Activated CD8-positive, alpha-beta T cell treated with anti-CD3 and anti-CD28 coated beads for 36 hours (primary cell): Measurements from ENCODE around the gene IFNA13. TPM values are rescaled to one million over a fixed set of nuclear protein-coding genes. Genes with fewer than 3 reads are reported as not detected.
A peak's percentile ranks its signal among the peaks of the same experiment; 100 is the strongest.

Source experiments
- ATAC-seq: fragments of 200-7000 bp; cut with Tn5 transposase; one replicate; pipeline ENCODE4 v1.10.0; 2021; ENCODE audit warnings: mild to moderate bottlenecking, moderate library complexity
- CTCF ChIA-PET: fragments of 350-600 bp; sonication (Branson Sonifier 250); formaldehyde crosslinking; loops from one replicate; lab custom pipeline; 2021; ENCODE audit warnings: antibody characterized with exemption; lab: Charles Lee
- POLR2A ChIA-PET: fragments of 350-600 bp; sonication (Branson Sonifier 250); formaldehyde crosslinking; loops from one replicate; lab custom pipeline; 2021; ENCODE audit warnings: antibody characterized with exemption; lab: Charles Lee
- DNase-seq: peaks from one replicate; pipeline ENCODE4 v3.0.0-alpha.2; 2020
- H3K27ac Mint-ChIP-seq: one replicate; pipeline ENCODE4 v1.8.0; 2021; ENCODE audit warnings: mild to moderate bottlenecking, mixed read lengths
- H3K27me3 Mint-ChIP-seq: one replicate; pipeline ENCODE4 v1.8.0; 2021; ENCODE audit warnings: mixed read lengths
- H3K36me3 Mint-ChIP-seq: one replicate; pipeline ENCODE4 v1.8.0; 2021; ENCODE audit warnings: low read depth, mixed read lengths
- H3K4me1 Mint-ChIP-seq: one replicate; pipeline ENCODE4 v1.8.0; 2021; ENCODE audit warnings: low read depth, mixed read lengths
- H3K4me3 Mint-ChIP-seq: one replicate; pipeline ENCODE4 v1.8.0; 2021; ENCODE audit warnings: mild to moderate bottlenecking, moderate library complexity, mixed read lengths
- H3K9me3 Mint-ChIP-seq: one replicate; pipeline ENCODE4 v1.8.0; 2021; ENCODE audit warnings: mixed read lengths
- CTCF ChIP-seq: fragments of 200-600 bp; IDR thresholded peaks from one replicate; pipeline ENCODE4 v1.8.0; 2022; ENCODE audit warnings: antibody characterized with exemption, mild to moderate bottlenecking
- intact Hi-C: fragments of 100-400 bp; cut with micrococcal nuclease; formaldehyde crosslinking; loops from one replicate; pipeline ENCODE4 v1.10.0; 2022
- total RNA-seq, 2 experiments: library from RNA; stranded (reverse); gene quantifications; one replicate each; pipeline ENCODE4 v1.2.3, GENCODE V29; 2021

The IFNA13 gene
- total RNA-seq, 2 experiments from 2014 or later: not detected

GRCh38 chr9:21331676-21332402 lies 36.0 kb downstream of the IFNA13 start:
- DNase-seq (no peak), ATAC-seq (no peak)
- Mint-ChIP-seq H3K27ac (no peak overlapping the region), H3K36me3 (peaks cover 25% of the 10 kb centered on the region), H3K9me3 (peaks cover 2% of the 10 kb centered on the region), H3K4me3 (peak overlapping the region; percentile 89), H3K4me1 (peaks cover 66% of the 10 kb centered on the region), H3K27me3 (no peaks in the 10 kb centered on the region)
- TF ChIP-seq CTCF: no peak
- ChIA-PET CTCF (interaction anchor here (1.0 to 8.2 kb wide), 8 partner anchors 10 to 96 kb away, joined by 3 to 150 read pairs (median 4); no protein-coding TSS in a partner anchor), POLR2A (no interaction called here)
- intact Hi-C loops: no loop called here

GRCh38 chr9:21326526-21327139 lies 41.2 kb downstream of the IFNA13 start:
- DNase-seq (no peak), ATAC-seq (peak; percentile 79)
- ChIA-PET POLR2A (interaction anchor here (0.6 to 0.7 kb wide), 2 partner anchors 108 to 641 kb away, joined by 3 read pairs; no protein-coding TSS in a partner anchor), CTCF (interaction anchor here (0.6 to 5.3 kb wide), 46 partner anchors 8 to 462 kb away, joined by 3 to 89 read pairs (median 4); partner anchors contain the start of genes IFNA1, IFNA6 and KLHL9)
- Mint-ChIP-seq H3K27ac (no peak overlapping the region), H3K9me3 (no peaks in the 10 kb centered on the region), H3K4me3 (no peak overlapping the region), H3K4me1 (peaks cover 42% of the 10 kb centered on the region), H3K36me3 (peaks cover 23% of the 10 kb centered on the region), H3K27me3 (no peaks in the 10 kb centered on the region)
- intact Hi-C loops: loop anchor here (5.0 to 10.0 kb wide), 3 partner anchors 71 to 131 kb away; no protein-coding TSS in a partner anchor
- TF ChIP-seq CTCF: peak; percentile 68

- DNase-seq: no peak
- H3K4me1 Mint-ChIP-seq: peaks cover 29% of the 10 kb centered on the region
- H3K9me3 Mint-ChIP-seq: no peaks in the 10 kb centered on the region
- no peak overlapping the region for H3K27ac Mint-ChIP-seq
- H3K27me3 Mint-ChIP-seq: no peaks in the 10 kb centered on the region
- ChIA-PET POLR2A (interaction anchor here (0.6 to 0.7 kb wide), 2 partner anchors 44 to 78 kb away, joined by 3 read pairs; no protein-coding TSS in a partner anchor), CTCF (interaction anchor here (0.6 to 7.8 kb wide), 14 partner anchors 13 to 142 kb away, joined by 3 to 73 read pairs (median 4); no protein-coding TSS in a partner anchor)
- ATAC-seq: no peak
- H3K4me3 Mint-ChIP-seq: no peak overlapping the region
- TF ChIP-seq CTCF: no peak
- peaks cover 17% of the 10 kb centered on the region for H3K36me3 Mint-ChIP-seq
- intact Hi-C loops: loop anchor here (10.0 kb wide), 1 partner anchor 89 kb away; no protein-coding TSS in a partner anchor
Observed at GRCh38 chr9:21324047-21324446, 43.8 kb downstream of the IFNA13 start.

GRCh38 chr9:21322911-21323461 lies 44.9 kb downstream of the IFNA13 start:
- DNase-seq (no peak), ATAC-seq (no peak)
- no peak for TF ChIP-seq CTCF
- H3K4me1 Mint-ChIP-seq: peaks cover 29% of the 10 kb centered on the region
- H3K9me3 Mint-ChIP-seq: no peaks in the 10 kb centered on the region
- ChIA-PET POLR2A (no interaction called here), CTCF (interaction anchor here (0.8 to 7.8 kb wide), 15 partner anchors 10 to 132 kb away, joined by 3 to 73 read pairs (median 5); no protein-coding TSS in a partner anchor)
- H3K36me3 Mint-ChIP-seq: peaks cover 17% of the 10 kb centered on the region
- intact Hi-C loops: loop anchor here (10.0 kb wide), 1 partner anchor 88 kb away; no protein-coding TSS in a partner anchor
- no peaks in the 10 kb centered on the region for H3K27me3 Mint-ChIP-seq
- H3K4me3 Mint-ChIP-seq: no peak overlapping the region
- peak overlapping the region; percentile 39 for H3K27ac Mint-ChIP-seq
